H1 (cell line): ENCODE measurements around the gene PITPNC1. TPM values are rescaled to one million over a fixed set of nuclear protein-coding genes. Genes with fewer than 3 reads are reported as not detected.

Experiments used
- CTCF ChIA-PET: fragments of 300-600 bp; sonication (Branson Sonifier 250); formaldehyde crosslinking; loops from one replicate; lab custom pipeline; 2021; ENCODE audit not compliant: partially characterized antibody; lab: Charles Lee
- POLR2A ChIA-PET: fragments of 300-600 bp; sonication (Branson Sonifier 250); formaldehyde crosslinking; loops from one replicate; lab custom pipeline; 2021; ENCODE audit warnings: inconsistent platforms; ENCODE audit not compliant: partially characterized antibody; lab: Charles Lee
- DNase-seq, 2 experiments: peaks; one replicate each; pipeline versions ENCODE4 v3.0.0 to v3.0.0-alpha.2; 2010 to 2022; ENCODE audit warnings: low spot score in 2 of 2, low read depth in 1 of 2, mixed read lengths in 1 of 2
- FAIRE-seq: peaks from 2 replicates; lab custom pipeline; 2011; peaks lifted over from hg19 to GRCh38; lab: Jason Lieb, UNC
- H2AFZ ChIP-seq: 2 replicates; pipeline ENCODE4 v1.8.1; 2012; ENCODE audit warnings: low read length, inconsistent platforms
- H2AK5ac ChIP-seq: 2 replicates; pipeline ENCODE4 v1.6.1; 2013; ENCODE audit warnings: low read depth, low read length
- H2BK120ac ChIP-seq: replicated peaks from 2 replicates; pipeline ENCODE3; 2013; ENCODE audit warnings: low read depth, low read length, inconsistent platforms
- H2BK12ac ChIP-seq: 2 replicates; pipeline ENCODE4 v1.6.1; 2013; ENCODE audit warnings: low read depth, low read length
- H2BK15ac ChIP-seq: 2 replicates; pipeline ENCODE4 v1.6.1; 2013; ENCODE audit warnings: low read length
- H2BK20ac ChIP-seq: 2 replicates; pipeline ENCODE4 v1.6.1; 2013; ENCODE audit warnings: low read length
- H2BK5ac ChIP-seq: 2 replicates; pipeline ENCODE4 v1.6.1; 2013; ENCODE audit warnings: low read depth, low read length
- H3K14ac ChIP-seq: 2 replicates; pipeline ENCODE4 v1.6.1; 2013; ENCODE audit warnings: inconsistent platforms; ENCODE audit not compliant: insufficient read length
- H3K18ac ChIP-seq: 2 replicates; pipeline ENCODE4 v1.6.1; 2013; ENCODE audit warnings: low read length; ENCODE audit errors: extremely low read depth
- H3K23ac ChIP-seq: 2 replicates; pipeline ENCODE4 v1.6.1; 2013; ENCODE audit warnings: inconsistent platforms; ENCODE audit not compliant: insufficient read length
- H3K23me2 ChIP-seq: 2 replicates; pipeline ENCODE4 v1.6.1; 2013; ENCODE audit warnings: low read depth, low read length
- H3K27ac ChIP-seq: 2 replicates; pipeline ENCODE4 v1.6.1; 2011; ENCODE audit warnings: low read depth, low read length, inconsistent platforms
- H3K27me3 ChIP-seq, 4 experiments: replicated peaks in 1 of 4; 1 replicate in 1 of 4; 2 replicates in 3 of 4; pipeline versions ENCODE4 v1.6.1 to v1.8.1; 2011 to 2013; ENCODE audit warnings: low read length in 3 of 4, mild to moderate bottlenecking in 3 of 4, inconsistent platforms in 2 of 4, mixed read lengths in 2 of 4, moderate library complexity in 1 of 4; ENCODE audit not compliant: control insufficient read depth in 3 of 4, insufficient read depth in 3 of 4; ENCODE audit errors: extremely low read depth in 1 of 4
- H3K36me3 ChIP-seq, 4 experiments: 2 replicates each; pipeline versions ENCODE4 v1.6.1 to v1.8.1; 2011 to 2013; ENCODE audit warnings: mild to moderate bottlenecking in 4 of 4, low read length in 3 of 4, moderate library complexity in 2 of 4, control low read depth in 1 of 4, inconsistent platforms in 1 of 4; ENCODE audit not compliant: insufficient read depth in 4 of 4, control insufficient read depth in 2 of 4
- H3K4ac ChIP-seq: replicated peaks from 2 replicates; pipeline ENCODE3; 2013; ENCODE audit warnings: low read length, low read depth, mixed read lengths, inconsistent platforms; ENCODE audit not compliant: insufficient read length
- H3K4me1 ChIP-seq, 4 experiments: replicated peaks in 1 of 4; 1 replicate in 1 of 4; 2 replicates in 3 of 4; pipeline versions ENCODE4 v1.6.1 to v1.8.1; 2011 to 2013; ENCODE audit warnings: low read length in 3 of 4, inconsistent platforms in 2 of 4, mixed read lengths in 1 of 4; ENCODE audit not compliant: insufficient read depth in 4 of 4, control insufficient read depth in 3 of 4
- H3K4me2 ChIP-seq, 2 experiments: 2 replicates each; pipeline versions ENCODE4 v1.6.1 to v1.8.1; 2011 to 2013; ENCODE audit warnings: low read depth in 2 of 2, low read length in 2 of 2, control low read depth in 1 of 2, inconsistent platforms in 1 of 2, mild to moderate bottlenecking in 1 of 2; ENCODE audit not compliant: insufficient read depth in 1 of 2
- H3K4me3 ChIP-seq, 4 experiments: fragments of 200-600, 300-600 bp in 1 of 4; sonication (generic), shearing (Covaris generic), sonication (Bioruptor Twin) in 1 of 4; 2 replicates each; pipeline versions ENCODE4 v1.5.1 to v1.8.1; 2011 to 2016; ENCODE audit warnings: low read length in 4 of 4, low read depth in 3 of 4, control low read depth in 2 of 4, inconsistent platforms in 2 of 4, mild to moderate bottlenecking in 2 of 4, mixed read lengths in 1 of 4, moderate library complexity in 1 of 4; ENCODE audit not compliant: insufficient read depth in 2 of 4; ENCODE audit errors: extremely low read depth in 1 of 4
- H3K56ac ChIP-seq: replicated peaks from 2 replicates; pipeline ENCODE3; 2013; ENCODE audit warnings: low read depth, mild to moderate bottlenecking, mixed read lengths, low read length, inconsistent platforms; ENCODE audit not compliant: insufficient read length
- H3K79me1 ChIP-seq: 2 replicates; pipeline ENCODE4 v1.6.1; 2013; ENCODE audit warnings: low read depth, low read length, control low read depth
- H3K79me2 ChIP-seq, 2 experiments: 2 replicates each; pipeline versions ENCODE4 v1.6.1 to v1.8.1; 2012 to 2013; ENCODE audit warnings: low read length in 2 of 2, mild to moderate bottlenecking in 2 of 2, inconsistent platforms in 1 of 2; ENCODE audit not compliant: insufficient read depth in 2 of 2, control insufficient read depth in 1 of 2
- H3K9ac ChIP-seq, 4 experiments: replicated peaks in 1 of 4; 1 replicate in 1 of 4; 2 replicates in 3 of 4; pipeline versions ENCODE4 v1.6.1 to v1.8.1; 2011 to 2013; ENCODE audit warnings: low read depth in 3 of 4, low read length in 3 of 4, control low read depth in 2 of 4, mild to moderate bottlenecking in 2 of 4, moderate library complexity in 2 of 4, inconsistent platforms in 1 of 4; ENCODE audit errors: extremely low read depth in 1 of 4
- H3K9me3 ChIP-seq, 2 experiments: 2 replicates each; pipeline versions ENCODE4 v1.6.1 to v1.8.1; 2012 to 2013; ENCODE audit warnings: mild to moderate bottlenecking in 2 of 2, moderate library complexity in 2 of 2, control low read depth in 1 of 2, inconsistent platforms in 1 of 2, low read depth in 1 of 2, low read length in 1 of 2, mixed read lengths in 1 of 2; ENCODE audit not compliant: insufficient read depth in 2 of 2
- H4K20me1 ChIP-seq, 2 experiments: replicated peaks in 1 of 2; 2 replicates each; pipeline versions ENCODE3 to v1.8.1; 2011 to 2013; ENCODE audit warnings: inconsistent platforms in 2 of 2, low read length in 2 of 2, mild to moderate bottlenecking in 1 of 2; ENCODE audit not compliant: insufficient read depth in 2 of 2, control insufficient read depth in 1 of 2
- H4K5ac ChIP-seq: 2 replicates; pipeline ENCODE4 v1.6.1; 2013; ENCODE audit warnings: low read length, low read depth, mixed read lengths, inconsistent platforms; ENCODE audit not compliant: insufficient read length
- H4K8ac ChIP-seq: 2 replicates; pipeline ENCODE4 v1.8.0; 2013; ENCODE audit warnings: mild to moderate bottlenecking, moderate library complexity, low read length, inconsistent platforms; ENCODE audit not compliant: insufficient read depth; ENCODE audit errors: extremely low read depth
- H4K91ac ChIP-seq: replicated peaks from 2 replicates; pipeline ENCODE3; 2013; ENCODE audit warnings: low read length, mixed read lengths, inconsistent platforms; ENCODE audit not compliant: insufficient read length
- POLR2AphosphoS5 ChIP-seq: IDR thresholded peaks from 2 replicates; pipeline ENCODE4 v1.6.1; 2011; ENCODE audit warnings: low read depth, low read length
- SIN3A ChIP-seq, 2 experiments: IDR thresholded peaks in 1 of 2; conservative IDR thresholded peaks in 1 of 2; 2 replicates each; pipeline ENCODE4 v1.6.1; 2011 to 2012; ENCODE audit warnings: low read length in 2 of 2, improper control_type of control experiment in 1 of 2, low read depth in 1 of 2, mild to moderate bottlenecking in 1 of 2
- TEAD4 ChIP-seq: IDR thresholded peaks from 2 replicates; pipeline ENCODE4 v1.6.1; 2012; ENCODE audit warnings: low read depth, low read length, inconsistent platforms, mixed read lengths
- WGBS, 2 experiments: shearing (Covaris generic) in 1 of 2; methylation state at CpG; one replicate each; pipeline versions ENCODE4 v1.1.6 to v1.1.7; 2013 to 2015; ENCODE audit warnings: low lambda C conversion rate in 2 of 2, mixed read lengths in 2 of 2, inconsistent platforms in 1 of 2, low coverage in 1 of 2, missing lambda C conversion rate in 1 of 2; ENCODE audit not compliant: insufficient replicate concordance in 2 of 2, insufficient coverage in 1 of 2, insufficient read length in 1 of 2; ENCODE audit errors: extremely low coverage in 1 of 2, missing lambda C conversion rate in 1 of 2; 5-methylcytosine and 5-hydroxymethylcytosine counted together
- polyA plus RNA-seq, 7 experiments: library from polyadenylated mRNA; depleted of rRNA in 3 of 7; stranded (reverse) in 5 of 7; unstranded in 2 of 7; fragments of >200 nt in 5 of 7; fragments of 200-250 nt in 2 of 7; gene quantifications; 1 replicate in 5 of 7; 2 replicates in 1 of 7; 4 replicates in 1 of 7; pipeline versions ENCODE4 v1.2.1 to v1.2.3, GENCODE V29; 2011 to 2013; ENCODE audit warnings: missing spikeins in 2 of 7, mixed read lengths in 2 of 7
- total RNA-seq: library from RNA; stranded (reverse); fragmentation: NEBNext Ultra II Directional; extraction: Animal tissue kit (Norgen Biotek cat#: 25700); gene quantifications from 2 replicates; pipeline ENCODE4 v1.2.1, GENCODE V29; 2021

PITPNC1 gene
- total and polyA plus RNA-seq, 2 of the 8 experiments (the other 6 are each of a cell fraction or from before 2014, with no cell fraction given): 17.6 to 54.7 TPM

GRCh38 chr17:67343237-67343636 is 33.8 kb upstream of the PITPNC1 start:
- POLR2A ChIA-PET: interaction anchor here (0.6 to 2.2 kb wide), 2 partner anchors 10 to 365 kb away, joined by 3 to 7 read pairs; no protein-coding TSS in a partner anchor
- WGBS, 2 experiments: 97 to 100% methylated on average over 3 to 5 of the region's 5 CpGs
- Histone ChIP-seq H3K56ac (no peak overlapping the region), H3K14ac (no peak overlapping the region), H4K8ac (no peak overlapping the region), H2BK5ac (no peak overlapping the region), H4K20me1 (peaks cover 0 to 2% of the 10 kb centered on the region in 2 experiments), H3K23me2 (no peaks in the 10 kb centered on the region), H3K27me3 (no peaks in the 10 kb centered on the region), H3K9ac (no peak overlapping the region), H2BK20ac (no peak overlapping the region), H3K4me1 (no peaks in the 10 kb centered on the region), H3K23ac (no peak overlapping the region), H2BK12ac (no peak overlapping the region), H2BK120ac (no peak overlapping the region), H2BK15ac (no peak overlapping the region), H3K9me3 (no peaks in the 10 kb centered on the region), H3K4ac (no peak overlapping the region), H4K91ac (no peak overlapping the region), H2AK5ac (no peak overlapping the region)
- no peak for DNase-seq
- CTCF ChIA-PET: interaction anchor here (1.3 to 2.0 kb wide), 2 partner anchors 10 to 21 kb away, joined by 5 to 6 read pairs; no protein-coding TSS in a partner anchor
- TF ChIP-seq POLR2AphosphoS5: 0 out of 2 replicates have a peak, but pooled peaks have one; percentile 40
- TF ChIP-seq TEAD4: no peak
- no peak for TF ChIP-seq SIN3A (conservative IDR thresholded peaks at IDR 0.05 in 1 of 2, IDR thresholded peaks at IDR 0.05 in 1 of 2; ENCODE audit: low read depth in 1 of 2, low read length in 2 of 2)
- TF ChIP-seq, all 59 proteins: peak for 1
- no peak overlapping the region for H3K27ac ChIP-seq
- H4K5ac ChIP-seq: no peak overlapping the region
- no peak overlapping the region for H3K4me3 ChIP-seq
- H3K4me2 ChIP-seq: no peak overlapping the region
- FAIRE-seq: no peak
- H3K79me1 ChIP-seq: no peaks in the 10 kb centered on the region
- no peak overlapping the region for H2AFZ ChIP-seq
- peaks cover 12 to 73% (median 54%) of the 10 kb centered on the region in 4 experiments for H3K36me3 ChIP-seq
- H3K79me2 ChIP-seq: no peaks in the 10 kb centered on the region
- H3K18ac ChIP-seq: no peak overlapping the region
